SJSA1 (cell line): ENCODE data around the gene ALPK3. TPM values are rescaled to one million over a fixed set of nuclear protein-coding genes. Genes with fewer than 3 reads are reported as not detected.
"Not testable (repeated sequence)": the region's sequence is repeated elsewhere in the genome, so short reads cannot be mapped to it uniquely, and the experiment has no call there.

Experiments
- DNase-seq, 2 experiments: peaks; one replicate each; pipeline ENCODE4 v3.0.0-alpha.2; 2015 to 2020; ENCODE audit warnings: low spot score in 2 of 2, low read depth in 1 of 2
- H3K27ac ChIP-seq: fragments of 250-450 bp; sonication (Bioruptor Pico); 2 replicates; pipeline ENCODE4 v1.5.1; 2020; ENCODE audit warnings: mild to moderate bottlenecking, moderate library complexity
- H3K27me3 ChIP-seq: fragments of 250-450 bp; sonication (Bioruptor Pico); replicated peaks from 2 replicates; pipeline ENCODE4 v1.5.1; 2020; ENCODE audit warnings: mild to moderate bottlenecking, moderate library complexity
- H3K36me3 ChIP-seq: fragments of 250-450 bp; sonication (Bioruptor Pico); 2 replicates; pipeline ENCODE4 v1.5.1; 2020; ENCODE audit warnings: mild to moderate bottlenecking
- H3K4me1 ChIP-seq: fragments of 250-450 bp; sonication (Bioruptor Pico); replicated peaks from 2 replicates; pipeline ENCODE4 v1.6.1; 2021; ENCODE audit warnings: mild to moderate bottlenecking
- H3K4me3 ChIP-seq: fragments of 250-450 bp; sonication (Bioruptor Pico); 2 replicates; pipeline ENCODE4 v1.5.1; 2020; ENCODE audit warnings: mild to moderate bottlenecking
- H3K9me3 ChIP-seq: fragments of 250-450 bp; sonication (Bioruptor Pico); replicated peaks from 2 replicates; pipeline ENCODE4 v1.5.1; 2020; ENCODE audit warnings: mild to moderate bottlenecking
- total RNA-seq: library from RNA; depleted of rRNA; stranded (reverse); fragments of >200 nt; shearing (Covaris generic); gene quantifications from 2 replicates; pipeline ENCODE4 v1.2.3, GENCODE V29; 2014

The ALPK3 gene
- total RNA-seq, 1 experiment from 2014 or later = 0.03 TPM

- Histone ChIP-seq H3K36me3 (no peaks in the 10 kb centered on the region), H3K27ac (no peak overlapping the region), H3K9me3 (no peaks in the 10 kb centered on the region), H3K4me3 (no peak overlapping the region), H3K27me3 (no peaks in the 10 kb centered on the region), H3K4me1 (no peaks in the 10 kb centered on the region)
- no peak for DNase-seq
Observed at GRCh38 chr15:84872009-84872910, 55.1 kb downstream of the ALPK3 start.

- Histone ChIP-seq H3K4me1 (no peaks in the 10 kb centered on the region), H3K27ac (no peak overlapping the region), H3K27me3 (no peaks in the 10 kb centered on the region), H3K36me3 (no peaks in the 10 kb centered on the region), H3K4me3 (no peak overlapping the region), H3K9me3 (no peaks in the 10 kb centered on the region)
- no peak for DNase-seq
Observed at GRCh38 chr15:84873997-84874396, 56.8 kb downstream of the ALPK3 start.

- no peak overlapping the region for H3K4me3 ChIP-seq
- H3K9me3 ChIP-seq = no peaks in the 10 kb centered on the region
- no peaks in the 10 kb centered on the region for H3K36me3 ChIP-seq
- no peaks in the 10 kb centered on the region for H3K27me3 ChIP-seq
- no peak overlapping the region for H3K27ac ChIP-seq
- no peak for DNase-seq
- no peaks in the 10 kb centered on the region for H3K4me1 ChIP-seq
Observed at GRCh38 chr15:84874981-84875699, 58.0 kb downstream of the ALPK3 start.

GRCh38 chr15:84876269-84876668, 59.1 kb downstream of the ALPK3 start:
- Histone ChIP-seq H3K36me3 (no peaks in the 10 kb centered on the region), H3K27ac (no peak overlapping the region), H3K4me1 (no peaks in the 10 kb centered on the region), H3K9me3 (no peaks in the 10 kb centered on the region), H3K27me3 (no peaks in the 10 kb centered on the region), H3K4me3 (no peak overlapping the region)
- DNase-seq = no peak

GRCh38 chr15:84877701-84878100, 60.5 kb downstream of the ALPK3 start:
- not testable (repeated sequence) for H3K9me3 ChIP-seq, H3K4me1 ChIP-seq, H3K27ac ChIP-seq, H3K4me3 ChIP-seq, DNase-seq, H3K27me3 ChIP-seq, H3K36me3 ChIP-seq

- Histone ChIP-seq H3K36me3 (no peaks in the 10 kb centered on the region), H3K9me3 (no peaks in the 10 kb centered on the region), H3K4me3 (no peak overlapping the region), H3K4me1 (no peaks in the 10 kb centered on the region), H3K27me3 (no peaks in the 10 kb centered on the region), H3K27ac (no peak overlapping the region)
- DNase-seq = peak in 1 of 2 experiments; percentile 29
Observed at GRCh38 chr15:84878504-84878903, 61.3 kb downstream of the ALPK3 start.

GRCh38 chr15:84879088-84879780, 62.1 kb downstream of the ALPK3 start:
- H3K27ac ChIP-seq = no peak overlapping the region
- H3K36me3 ChIP-seq = no peaks in the 10 kb centered on the region
- no peak overlapping the region for H3K4me3 ChIP-seq
- no peaks in the 10 kb centered on the region for H3K27me3 ChIP-seq
- no peaks in the 10 kb centered on the region for H3K4me1 ChIP-seq
- no peaks in the 10 kb centered on the region for H3K9me3 ChIP-seq
- DNase-seq = no peak

- H3K36me3 ChIP-seq = no peaks in the 10 kb centered on the region
- H3K27ac ChIP-seq = no peak overlapping the region
- H3K4me3 ChIP-seq = no peak overlapping the region
- no peaks in the 10 kb centered on the region for H3K27me3 ChIP-seq
- H3K4me1 ChIP-seq = no peaks in the 10 kb centered on the region
- DNase-seq = no peak
- no peaks in the 10 kb centered on the region for H3K9me3 ChIP-seq
Observed at GRCh38 chr15:84880007-84880406, 62.9 kb downstream of the ALPK3 start.

GRCh38 chr15:84880822-84881519, 63.8 kb downstream of the ALPK3 start:
- Histone ChIP-seq H3K4me3 (no peak overlapping the region), H3K36me3 (no peaks in the 10 kb centered on the region), H3K27me3 (no peaks in the 10 kb centered on the region), H3K9me3 (no peaks in the 10 kb centered on the region), H3K4me1 (no peaks in the 10 kb centered on the region), H3K27ac (no peak overlapping the region)
- no peak for DNase-seq

GRCh38 chr15:84881520-84881830, 64.3 kb downstream of the ALPK3 start:
- no peaks in the 10 kb centered on the region for H3K27me3 ChIP-seq
- H3K27ac ChIP-seq = no peak overlapping the region
- H3K4me1 ChIP-seq = no peaks in the 10 kb centered on the region
- no peak for DNase-seq
- no peaks in the 10 kb centered on the region for H3K9me3 ChIP-seq
- H3K36me3 ChIP-seq = no peaks in the 10 kb centered on the region
- H3K4me3 ChIP-seq = no peak overlapping the region

GRCh38 chr15:84883466-84883865, 66.3 kb downstream of the ALPK3 start:
- Histone ChIP-seq H3K27ac (no peak overlapping the region), H3K4me1 (no peaks in the 10 kb centered on the region), H3K36me3 (no peaks in the 10 kb centered on the region), H3K9me3 (no peaks in the 10 kb centered on the region), H3K27me3 (no peaks in the 10 kb centered on the region), H3K4me3 (no peak overlapping the region)
- DNase-seq = no peak

- no peak within 1 kb of the TSS for H3K27ac ChIP-seq
Observed at GRCh38 chr15:84883916-84884781, 67.0 kb downstream of the ALPK3 start, which contains the start of gene SLC28A1. Gene SLC28A1 (plus strand): TSS chr15:84884662. CDS start chr15:84887761, 3,099 bp downstream.

GRCh38 chr15:84885801-84886200, 68.6 kb downstream of the ALPK3 start:
- no peak overlapping the region for H3K4me3 ChIP-seq
- no peaks in the 10 kb centered on the region for H3K36me3 ChIP-seq
- DNase-seq = no peak
- no peaks in the 10 kb centered on the region for H3K9me3 ChIP-seq
- H3K27ac ChIP-seq = no peak overlapping the region
- no peaks in the 10 kb centered on the region for H3K4me1 ChIP-seq
- no peaks in the 10 kb centered on the region for H3K27me3 ChIP-seq

More at GRCh38 chr15:84883916-84884781, 67.0 kb downstream of the ALPK3 start, which contains the start of gene SLC28A1:
- DNase-seq = no peak
- Histone ChIP-seq H3K9me3 (no peaks in the 10 kb centered on the region), H3K36me3 (no peaks in the 10 kb centered on the region), H3K27me3 (no peaks in the 10 kb centered on the region), H3K4me3 (no peak within 1 kb of the TSS), H3K4me1 (no peaks in the 10 kb centered on the region)
